Lower lobe of right lung (tissue), 2 donors: Measurements from ENCODE around the gene EIPR1. TPM values are rescaled to one million over a fixed set of nuclear protein-coding genes. Genes with fewer than 3 reads are reported as not detected.
"Not testable (repeated sequence)": the region's sequence is repeated elsewhere in the genome, so short reads cannot be mapped to it uniquely, and the experiment has no call there.

Source experiments
- ATAC-seq, 2 donors: fragments of 200-7000 bp; cut with Tn5 transposase; one replicate each; pipeline ENCODE4 v1.9.1; 2020 to 2022; ENCODE audit warnings: mild to moderate bottlenecking in 2 of 2, moderate library complexity in 2 of 2
- DNase-seq: peaks from one replicate; pipeline ENCODE4 v3.0.0-alpha.2; 2020
- H3K27ac ChIP-seq: fragments of 200-600 bp; one replicate; pipeline ENCODE4 v1.8.0; 2022
- H3K27me3 ChIP-seq: fragments of 200-600 bp; one replicate; pipeline ENCODE4 v1.8.0; 2022; ENCODE audit warnings: low read depth
- H3K36me3 ChIP-seq: fragments of 200-600 bp; one replicate; pipeline ENCODE4 v1.8.0; 2022; ENCODE audit warnings: mild to moderate bottlenecking
- H3K4me1 ChIP-seq: fragments of 200-600 bp; one replicate; pipeline ENCODE4 v1.8.0; 2022
- H3K4me3 ChIP-seq: fragments of 200-600 bp; one replicate; pipeline ENCODE4 v1.8.0; 2022; ENCODE audit warnings: mild to moderate bottlenecking
- H3K9me3 ChIP-seq: fragments of 200-600 bp; one replicate; pipeline ENCODE4 v1.8.0; 2022
- CTCF ChIP-seq: fragments of 200-600 bp; IDR thresholded peaks from one replicate; pipeline ENCODE4 v1.8.0; 2022; ENCODE audit warnings: antibody characterized with exemption, mild to moderate bottlenecking
- intact Hi-C: fragments of 100-400 bp; cut with DNase I; formaldehyde crosslinking; loops from one replicate; pipeline ENCODE4 v1.11.0; 2022
- total RNA-seq: library from RNA; stranded (reverse); fragmentation: NEBNext Ultra II Directional; extraction: Animal tissue kit (Norgen Biotek cat#: 25700); gene quantifications from one replicate; pipeline ENCODE4 v1.2.1, GENCODE V29; 2021
- donor health status: DM: no; HTN: yes; CAD: no; lungs with severe emphysema.

The EIPR1 gene
- total RNA-seq, 1 donor from 2014 or later, result 14.9 TPM

DNA sequence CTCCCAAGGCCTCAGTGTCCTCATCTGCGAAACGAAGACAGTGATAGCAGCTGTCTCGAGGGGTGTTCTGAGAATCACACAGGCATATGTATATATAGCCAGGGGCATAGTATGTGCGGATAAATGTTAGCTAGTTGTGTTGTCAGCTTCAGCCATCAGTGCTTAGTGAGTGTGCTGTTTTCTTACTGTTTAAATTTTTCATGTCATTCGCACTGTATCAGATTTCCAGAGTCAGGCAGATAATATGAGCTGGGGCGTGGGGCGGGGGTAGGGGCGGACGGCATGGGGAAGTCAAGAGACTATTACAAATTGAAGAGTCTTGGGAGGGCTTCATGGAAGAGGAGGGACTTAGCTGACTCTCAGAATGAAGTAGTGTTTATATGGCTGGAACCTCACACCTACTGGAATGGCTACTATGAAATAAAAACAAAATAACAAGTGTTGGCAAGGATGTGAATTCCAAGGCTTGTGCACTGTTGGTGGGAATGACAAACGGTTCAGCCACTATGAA is 8.9 kb upstream of the EIPR1 start:
- H3K36me3 ChIP-seq, result peaks cover 53% of the 10 kb centered on the region
- H3K4me3 ChIP-seq, result no peak overlapping the region
- TF ChIP-seq CTCF, result no peak
- H3K9me3 ChIP-seq, result no peaks in the 10 kb centered on the region
- intact Hi-C loops, result no loop called here
- DNase-seq (no peak), ATAC-seq (no peak)
- no peaks in the 10 kb centered on the region for H3K4me1 ChIP-seq
- no peaks in the 10 kb centered on the region for H3K27me3 ChIP-seq
- H3K27ac ChIP-seq, result no peak overlapping the region

GRCh38 chr2:3379647-3380534 is 2.3 kb upstream of the EIPR1 start, which contains the start of gene TRAPPC12:
TRAPPC12 (plus strand) TSS chr2:3379694; CDS start chr2:3387624, 7,930 bp downstream.
- peak; percentile 43 for TF ChIP-seq CTCF
- H3K4me1 ChIP-seq, result peaks cover 37% of the 10 kb centered on the region
- peak within 1 kb of the TSS; percentile 95 for H3K4me3 ChIP-seq
- no peaks in the 10 kb centered on the region for H3K27me3 ChIP-seq
- no peaks in the 10 kb centered on the region for H3K9me3 ChIP-seq
- peaks cover 16% of the 10 kb centered on the region for H3K36me3 ChIP-seq
- DNase-seq (peak; percentile 95), ATAC-seq (peak; percentile 94 to 95)
- peak within 1 kb of the TSS; percentile 89 for H3K27ac ChIP-seq
- intact Hi-C loops, result no loop called here

- peaks cover 13% of the 10 kb centered on the region for H3K36me3 ChIP-seq
Observed at GRCh38 chr2:3379339-3379646, 1.7 kb upstream of the EIPR1 start.

DNA sequence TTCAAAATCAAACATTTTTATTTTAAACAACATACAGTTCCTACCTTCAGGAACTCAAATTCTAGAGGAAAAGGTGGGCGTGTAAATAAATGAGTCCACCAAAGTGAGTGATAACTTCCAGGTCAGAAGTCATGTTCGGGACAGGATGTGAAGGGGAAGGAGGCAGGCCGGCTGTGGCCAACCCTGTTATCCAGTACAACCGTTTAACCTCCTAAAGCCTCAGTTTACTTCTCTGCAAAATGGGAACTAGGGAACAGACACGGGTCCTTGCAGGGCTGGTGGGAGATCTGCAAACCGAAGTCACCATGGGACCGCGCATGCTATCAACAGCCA is 373 bp downstream of the EIPR1 start:
- no peaks in the 10 kb centered on the region for H3K27me3 ChIP-seq
- H3K9me3 ChIP-seq, result no peaks in the 10 kb centered on the region
- peaks cover 37% of the 10 kb centered on the region for H3K4me1 ChIP-seq
- TF ChIP-seq CTCF, result no peak
- peaks cover 4% of the 10 kb centered on the region for H3K36me3 ChIP-seq
- intact Hi-C loops, result no loop called here
- ATAC-seq, result peak; percentile 4 to 27
- DNase-seq, result no peak
- H3K27ac ChIP-seq, result peak overlapping the region; percentile 89
- H3K4me3 ChIP-seq, result peak overlapping the region; percentile 95

More at GRCh38 chr2:3379339-3379646, 1.7 kb upstream of the EIPR1 start:
- H3K9me3 ChIP-seq, result no peaks in the 10 kb centered on the region
- peak overlapping the region; percentile 68 for H3K4me3 ChIP-seq
- no peak for ATAC-seq
- peak overlapping the region; percentile 86 for H3K27ac ChIP-seq
- no peak for TF ChIP-seq CTCF
- H3K4me1 ChIP-seq, result peaks cover 37% of the 10 kb centered on the region
- intact Hi-C loops, result no loop called here
- H3K27me3 ChIP-seq, result no peaks in the 10 kb centered on the region
- no peak for DNase-seq

- Histone ChIP-seq H3K27ac (peak overlapping the region; percentile 89), H3K4me3 (peak overlapping the region; percentile 95), H3K4me1 (peaks cover 37% of the 10 kb centered on the region), H3K27me3 (no peaks in the 10 kb centered on the region), H3K36me3 (peaks cover 3% of the 10 kb centered on the region), H3K9me3 (no peaks in the 10 kb centered on the region)
- DNase-seq (no peak), ATAC-seq (no peak)
- intact Hi-C loops, result no loop called here
- no peak for TF ChIP-seq CTCF
Observed at GRCh38 chr2:3376821-3377220, 797 bp downstream of the EIPR1 start.

DNA sequence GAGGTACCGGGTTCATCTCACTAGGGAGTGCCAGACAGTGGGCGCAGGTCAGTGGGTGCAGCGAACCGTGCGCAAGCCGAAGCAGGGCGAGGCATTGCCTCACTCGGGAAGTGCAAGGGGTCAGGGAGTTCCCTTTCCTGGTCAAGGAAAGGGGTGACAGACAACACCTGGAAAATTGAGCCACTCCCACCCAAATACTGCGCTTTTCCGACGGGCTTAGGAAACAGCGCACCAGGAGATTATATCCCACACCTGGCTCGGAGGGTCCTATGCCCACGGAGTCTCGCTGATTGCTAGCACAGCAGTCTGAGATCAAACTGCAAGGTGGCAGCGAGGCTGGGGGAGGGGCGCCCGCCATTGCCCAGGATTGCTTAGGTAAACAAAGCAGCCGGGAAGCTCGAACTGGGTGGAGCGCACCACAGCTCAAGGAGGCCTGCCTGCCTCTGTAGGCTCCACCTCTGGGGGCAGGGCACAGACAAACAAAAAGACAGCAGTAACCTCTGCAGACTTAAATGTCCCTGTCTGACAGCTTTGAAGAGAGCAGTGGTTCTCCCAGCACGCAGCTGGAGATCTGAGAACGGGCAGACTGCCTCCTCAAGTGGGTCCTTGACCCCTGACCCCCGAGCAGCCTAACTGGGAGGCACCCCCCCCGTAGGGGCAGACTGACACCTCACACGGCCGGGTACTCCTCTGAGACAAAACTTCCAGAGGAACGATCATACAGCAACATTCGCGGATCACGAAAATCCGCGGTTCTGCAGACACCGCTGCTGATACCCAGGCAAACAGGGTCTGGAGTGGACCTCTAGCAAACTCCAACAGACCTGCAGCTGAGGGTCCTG is 8.1 kb downstream of the EIPR1 start:
- H3K27me3 ChIP-seq, intact Hi-C loops, H3K27ac ChIP-seq, H3K4me3 ChIP-seq, H3K9me3 ChIP-seq, ATAC-seq, DNase-seq, H3K4me1 ChIP-seq, H3K36me3 ChIP-seq: not testable (repeated sequence)
